ENCODE data around the gene MTX1. TPM values are rescaled to one million over a fixed set of nuclear protein-coding genes. Genes with fewer than 3 reads are reported as not detected.

The MTX1 gene
- polyA plus RNA-seq, 1 donor (not counting 4 experiments of a cell fraction or from before 2014, with no cell fraction given): 43.4 TPM

GRCh38 chr1:155202731-155203515 lies 5.6 kb upstream of the MTX1 start:
- TF ChIP-seq EZH2 (IDR thresholded peaks at IDR 0.05; ENCODE audit: low read length) (no peak), CTCF (optimal IDR thresholded peaks at IDR 0.05 in 1 of 3, IDR thresholded peaks at IDR 0.05 in 1 of 3, conservative IDR thresholded peaks at IDR 0.05 in 1 of 3; ENCODE audit: extremely low read depth in 1 of 3, insufficient read depth in 2 of 3, low read length in 3 of 3) (no peak)

GRCh38 chr1:155205035-155205434 lies 3.5 kb upstream of the MTX1 start:
- no peak for TF ChIP-seq EZH2 (IDR thresholded peaks at IDR 0.05; ENCODE audit: low read length)
- TF ChIP-seq CTCF (optimal IDR thresholded peaks at IDR 0.05 in 1 of 3, IDR thresholded peaks at IDR 0.05 in 1 of 3, conservative IDR thresholded peaks at IDR 0.05 in 1 of 3; ENCODE audit: extremely low read depth in 1 of 3, insufficient read depth in 2 of 3, low read length in 3 of 3): no peak
- DNase-seq (ENCODE audit: low read depth, low spot score): no peak
- Histone ChIP-seq H4K20me1 (ENCODE audit: control insufficient read depth, extremely low read depth, insufficient read depth, low read length) (no peaks in the 10 kb centered on the region), H3K4me2 (ENCODE audit: control insufficient read depth, extremely low read depth, insufficient read depth, low read depth, low read length) (no peak overlapping the region), H3K9ac (ENCODE audit: control insufficient read depth, extremely low read depth, insufficient read depth, low read length) (no peak overlapping the region), H3K4me1 (ENCODE audit: control insufficient read depth, extremely low read depth, insufficient read depth, low read length) (peaks cover 17% of the 10 kb centered on the region), H2AFZ (ENCODE audit: control insufficient read depth, low read length) (no peak overlapping the region), H3K9me1 (ENCODE audit: control insufficient read depth, extremely low read depth, insufficient read depth, low read length) (no peaks in the 10 kb centered on the region), H3K9me3 (ENCODE audit: control insufficient read depth, low read depth, low read length) (no peaks in the 10 kb centered on the region), H3K27ac (ENCODE audit: control insufficient read depth, insufficient read depth, low read length) (no peak overlapping the region), H3K79me2 (ENCODE audit: control insufficient read depth, insufficient read depth, low read length) (peaks cover 9% of the 10 kb centered on the region), H3K36me3 (ENCODE audit: control insufficient read depth in 2 of 2, extremely low read depth in 1 of 2, insufficient read depth in 2 of 2, low read length in 2 of 2) (peaks cover 3 to 4% of the 10 kb centered on the region in 2 experiments), H3K27me3 (ENCODE audit: control insufficient read depth, extremely low read depth, insufficient read depth, low read length) (no peaks in the 10 kb centered on the region), H3K4me3 (ENCODE audit: control insufficient read depth in 2 of 3, extremely low read depth in 1 of 3, insufficient read depth in 2 of 3, low read depth in 1 of 3, low read length in 3 of 3) (no peak overlapping the region)
- dilution Hi-C loops (cut with MboI; ENCODE audit: extremely low pct_ligation_motif_present, low sequenced_read_pairs): no loop called here
- FAIRE-seq: no peak

More at GRCh38 chr1:155202731-155203515, 5.6 kb upstream of the MTX1 start:
- Histone ChIP-seq H4K20me1 (ENCODE audit: control insufficient read depth, extremely low read depth, insufficient read depth, low read length) (no peaks in the 10 kb centered on the region), H3K4me3 (ENCODE audit: control insufficient read depth in 2 of 3, extremely low read depth in 1 of 3, insufficient read depth in 2 of 3, low read depth in 1 of 3, low read length in 3 of 3) (no peak overlapping the region), H3K79me2 (ENCODE audit: control insufficient read depth, insufficient read depth, low read length) (no peaks in the 10 kb centered on the region), H3K4me2 (ENCODE audit: control insufficient read depth, extremely low read depth, insufficient read depth, low read depth, low read length) (no peak overlapping the region), H3K4me1 (ENCODE audit: control insufficient read depth, extremely low read depth, insufficient read depth, low read length) (peaks cover 8% of the 10 kb centered on the region), H3K27ac (ENCODE audit: control insufficient read depth, insufficient read depth, low read length) (no peak overlapping the region), H3K9ac (ENCODE audit: control insufficient read depth, extremely low read depth, insufficient read depth, low read length) (no peak overlapping the region), H3K9me3 (ENCODE audit: control insufficient read depth, low read depth, low read length) (no peaks in the 10 kb centered on the region), H3K36me3 (ENCODE audit: control insufficient read depth in 2 of 2, extremely low read depth in 1 of 2, insufficient read depth in 2 of 2, low read length in 2 of 2) (peaks cover 3 to 10% of the 10 kb centered on the region in 2 experiments), H3K27me3 (ENCODE audit: control insufficient read depth, extremely low read depth, insufficient read depth, low read length) (no peaks in the 10 kb centered on the region), H2AFZ (ENCODE audit: control insufficient read depth, low read length) (no peak overlapping the region), H3K9me1 (ENCODE audit: control insufficient read depth, extremely low read depth, insufficient read depth, low read length) (no peaks in the 10 kb centered on the region)
- dilution Hi-C loops (cut with MboI; ENCODE audit: extremely low pct_ligation_motif_present, low sequenced_read_pairs): no loop called here
- FAIRE-seq: no peak
- DNase-seq (ENCODE audit: low read depth, low spot score): no peak

Data from keratinocyte (primary cell).